Measurements from ENCODE around the gene BLOC1S2. TPM values are rescaled to one million over a fixed set of nuclear protein-coding genes. Genes with fewer than 3 reads are reported as not detected.
A peak's percentile ranks its signal among the peaks of the same experiment; 100 is the strongest.

BLOC1S2 gene

GRCh38 chr10:100232101-100232500 lies 54.4 kb downstream of the BLOC1S2 start:
- Histone ChIP-seq H3K27me3 (ENCODE audit: control insufficient read depth in 1 of 2, insufficient read depth in 1 of 2, low read length in 2 of 2) (no peaks in the 10 kb centered on the region), H3K4me3 (ENCODE audit: insufficient read depth in 1 of 2, low read depth in 1 of 2, low read length in 2 of 2) (no peak overlapping the region), H2AK5ac (ENCODE audit: low read length, severe bottlenecking) (no peak overlapping the region), H4K91ac (ENCODE audit: low read length) (no peak overlapping the region), H3K23ac (ENCODE audit: low read length in 2 of 2) (no peak overlapping the region), H3K79me1 (replicated peaks; ENCODE audit: low read length, poor library complexity, severe bottlenecking) (peaks cover 13% of the 10 kb centered on the region), H3K27ac (ENCODE audit: low read length, poor library complexity, severe bottlenecking) (no peak overlapping the region), H3K4ac (ENCODE audit: low read depth in 1 of 2, low read length in 2 of 2) (no peak overlapping the region), H3K14ac (ENCODE audit: low read length in 2 of 2) (no peak overlapping the region), H4K8ac (ENCODE audit: low read length) (no peak overlapping the region), H3K4me2 (ENCODE audit: low read length, poor library complexity, severe bottlenecking) (no peak overlapping the region), H3K36me3 (ENCODE audit: control insufficient read depth in 1 of 2, insufficient read depth in 2 of 2, low read depth in 1 of 2, low read length in 2 of 2) (peaks cover 17 to 56% of the 10 kb centered on the region in 2 experiments), H2BK120ac (ENCODE audit: low read depth, low read length) (no peak overlapping the region), H3K18ac (ENCODE audit: low read depth in 1 of 2, low read length in 2 of 2) (no peak overlapping the region), H2BK5ac (ENCODE audit: low read depth, low read length, poor library complexity, severe bottlenecking) (no peak overlapping the region), H2AFZ (ENCODE audit: low read depth, low read length) (no peak overlapping the region), H2BK12ac (ENCODE audit: low read length in 2 of 2) (no peak overlapping the region), H2BK15ac (ENCODE audit: low read depth, poor library complexity, severe bottlenecking) (no peak overlapping the region), H3K4me1 (ENCODE audit: control insufficient read depth, insufficient read depth, low read depth, low read length) (peaks cover 7% of the 10 kb centered on the region), H3K9me3 (ENCODE audit: control insufficient read depth, low read length) (no peaks in the 10 kb centered on the region), H3K9ac (ENCODE audit: low read length) (peak overlapping the region; percentile 13)
- DNase-seq, result no peak
- 93% methylated on average over 1 of the region's 2 CpGs for WGBS

- Histone ChIP-seq H2BK15ac (ENCODE audit: low read depth, poor library complexity, severe bottlenecking) (no peak overlapping the region), H2BK12ac (ENCODE audit: low read length in 2 of 2) (no peak overlapping the region), H4K8ac (ENCODE audit: low read length) (peak overlapping the region; percentile 96), H3K79me1 (replicated peaks; ENCODE audit: low read length, poor library complexity, severe bottlenecking) (peaks cover 14% of the 10 kb centered on the region), H4K91ac (ENCODE audit: low read length) (no peak overlapping the region), H3K14ac (ENCODE audit: low read length in 2 of 2) (no peak overlapping the region), H3K4me3 (ENCODE audit: insufficient read depth in 1 of 2, low read depth in 1 of 2, low read length in 2 of 2) (peak overlapping the region; percentile 85 to 100), H2AFZ (ENCODE audit: low read depth, low read length) (no peak overlapping the region), H3K18ac (ENCODE audit: low read depth in 1 of 2, low read length in 2 of 2) (peak overlapping the region in 1 of 2 experiments; percentile 45), H2AK5ac (ENCODE audit: low read length, severe bottlenecking) (peak overlapping the region; percentile 31), H3K23ac (ENCODE audit: low read length in 2 of 2) (no peak overlapping the region), H3K4me2 (ENCODE audit: low read length, poor library complexity, severe bottlenecking) (peak overlapping the region; percentile 67), H3K36me3 (ENCODE audit: control insufficient read depth in 1 of 2, insufficient read depth in 2 of 2, low read depth in 1 of 2, low read length in 2 of 2) (peaks cover 8 to 45% of the 10 kb centered on the region in 2 experiments), H3K4ac (ENCODE audit: low read depth in 1 of 2, low read length in 2 of 2) (peak overlapping the region; percentile 35 to 60), H3K9me3 (ENCODE audit: control insufficient read depth, low read length) (no peaks in the 10 kb centered on the region), H2BK120ac (ENCODE audit: low read depth, low read length) (no peak overlapping the region), H3K27ac (ENCODE audit: low read length, poor library complexity, severe bottlenecking) (peak overlapping the region; percentile 60), H3K27me3 (ENCODE audit: control insufficient read depth in 1 of 2, insufficient read depth in 1 of 2, low read length in 2 of 2) (no peaks in the 10 kb centered on the region), H2BK5ac (ENCODE audit: low read depth, low read length, poor library complexity, severe bottlenecking) (no peak overlapping the region), H3K9ac (ENCODE audit: low read length) (peak overlapping the region; percentile 98), H3K4me1 (ENCODE audit: control insufficient read depth, insufficient read depth, low read depth, low read length) (peaks cover 7% of the 10 kb centered on the region)
- WGBS, result 86% methylated on average over 21 of the region's 21 CpGs
- no peak for DNase-seq
Measured at GRCh38 chr10:100229819-100230422, 56.6 kb downstream of the BLOC1S2 start.

GRCh38 chr10:100223879-100224278 lies 62.6 kb downstream of the BLOC1S2 start:
- 89% methylated on average over 5 of the region's 5 CpGs for WGBS
- Histone ChIP-seq H2BK120ac (ENCODE audit: low read depth, low read length) (no peak overlapping the region), H3K9ac (ENCODE audit: low read length) (no peak overlapping the region), H2AK5ac (ENCODE audit: low read length, severe bottlenecking) (no peak overlapping the region), H4K8ac (ENCODE audit: low read length) (no peak overlapping the region), H3K18ac (ENCODE audit: low read depth in 1 of 2, low read length in 2 of 2) (no peak overlapping the region), H3K4me1 (ENCODE audit: control insufficient read depth, insufficient read depth, low read depth, low read length) (peaks cover 4% of the 10 kb centered on the region), H3K27ac (ENCODE audit: low read length, poor library complexity, severe bottlenecking) (no peak overlapping the region), H3K27me3 (ENCODE audit: control insufficient read depth in 1 of 2, insufficient read depth in 1 of 2, low read length in 2 of 2) (no peaks in the 10 kb centered on the region), H3K36me3 (ENCODE audit: control insufficient read depth in 1 of 2, insufficient read depth in 2 of 2, low read depth in 1 of 2, low read length in 2 of 2) (peaks cover 9 to 66% of the 10 kb centered on the region in 2 experiments), H3K9me3 (ENCODE audit: control insufficient read depth, low read length) (no peaks in the 10 kb centered on the region), H3K23ac (ENCODE audit: low read length in 2 of 2) (no peak overlapping the region), H2BK15ac (ENCODE audit: low read depth, poor library complexity, severe bottlenecking) (no peak overlapping the region), H3K4ac (ENCODE audit: low read depth in 1 of 2, low read length in 2 of 2) (no peak overlapping the region), H3K4me3 (ENCODE audit: insufficient read depth in 1 of 2, low read depth in 1 of 2, low read length in 2 of 2) (no peak overlapping the region), H3K14ac (ENCODE audit: low read length in 2 of 2) (no peak overlapping the region), H2BK5ac (ENCODE audit: low read depth, low read length, poor library complexity, severe bottlenecking) (no peak overlapping the region), H4K91ac (ENCODE audit: low read length) (no peak overlapping the region), H3K4me2 (ENCODE audit: low read length, poor library complexity, severe bottlenecking) (no peak overlapping the region), H2AFZ (ENCODE audit: low read depth, low read length) (no peak overlapping the region), H3K79me1 (replicated peaks; ENCODE audit: low read length, poor library complexity, severe bottlenecking) (peaks cover 14% of the 10 kb centered on the region), H2BK12ac (ENCODE audit: low read length in 2 of 2) (no peak overlapping the region)
- no peak for DNase-seq

Small RNA genes within 50 kb of the gene (small RNA-seq; reads per million reads assigned to genes)
- gene RNU6-422P (ENCODE audit: low read depth), result not detected
- 1.4 reads per million for gene SNORA12 (ENCODE audit: low read depth)
